ENCODE measurements around the gene FAM83B.

The FAM83B gene

GRCh38 chr6:54856129-54856528 lies 9.6 kb downstream of the FAM83B start:
- Histone ChIP-seq H3K79me2 (ENCODE audit: insufficient read depth, low read length) (no peaks in the 10 kb centered on the region), H3K9ac (ENCODE audit: low read length) (no peak overlapping the region), H4K20me1 (ENCODE audit: insufficient read depth, low read length) (no peaks in the 10 kb centered on the region), H3K4me1 (ENCODE audit: insufficient read depth, low read length, severe bottlenecking) (no peaks in the 10 kb centered on the region), H3K9me3 (ENCODE audit: low read length) (no peaks in the 10 kb centered on the region), H3K9me2 (ENCODE audit: low read depth, low read length) (no peaks in the 10 kb centered on the region), H3K36me3 (ENCODE audit: insufficient read depth, low read length) (no peaks in the 10 kb centered on the region), H3K27me3 (ENCODE audit: insufficient read depth, low read length) (no peaks in the 10 kb centered on the region), H3K4me2 (ENCODE audit: low read length) (no peak overlapping the region), H3K4me3 (ENCODE audit: low read depth, low read length, poor library complexity, severe bottlenecking) (no peak overlapping the region), H3F3A (ENCODE audit: insufficient read depth, low read length) (no peaks in the 10 kb centered on the region), H2AFZ (ENCODE audit: low read length) (no peak overlapping the region), H3K27ac (ENCODE audit: low read depth, low read length, poor library complexity, severe bottlenecking) (no peak overlapping the region)
- no peak for TF ChIP-seq EZH2 (IDR thresholded peaks at IDR 0.05; ENCODE audit: borderline replicate concordance, low read length)
- no peak for TF ChIP-seq CTCF (IDR thresholded peaks at IDR 0.05; ENCODE audit: low read length)

- Histone ChIP-seq H3K27me3 (ENCODE audit: insufficient read depth, low read length) (no peaks in the 10 kb centered on the region), H4K20me1 (ENCODE audit: insufficient read depth, low read length) (no peaks in the 10 kb centered on the region), H3K4me1 (ENCODE audit: insufficient read depth, low read length, severe bottlenecking) (no peaks in the 10 kb centered on the region), H3K9me3 (ENCODE audit: low read length) (no peaks in the 10 kb centered on the region), H3K27ac (ENCODE audit: low read depth, low read length, poor library complexity, severe bottlenecking) (no peak overlapping the region), H3K36me3 (ENCODE audit: insufficient read depth, low read length) (no peaks in the 10 kb centered on the region), H3K4me2 (ENCODE audit: low read length) (no peak overlapping the region), H3F3A (ENCODE audit: insufficient read depth, low read length) (no peaks in the 10 kb centered on the region), H2AFZ (ENCODE audit: low read length) (no peak overlapping the region), H3K79me2 (ENCODE audit: insufficient read depth, low read length) (no peaks in the 10 kb centered on the region), H3K4me3 (ENCODE audit: low read depth, low read length, poor library complexity, severe bottlenecking) (no peak overlapping the region), H3K9ac (ENCODE audit: low read length) (no peak overlapping the region), H3K9me2 (ENCODE audit: low read depth, low read length) (no peaks in the 10 kb centered on the region)
- TF ChIP-seq CTCF (IDR thresholded peaks at IDR 0.05; ENCODE audit: low read length): no peak
- no peak for TF ChIP-seq EZH2 (IDR thresholded peaks at IDR 0.05; ENCODE audit: borderline replicate concordance, low read length)
Observed at GRCh38 chr6:54860132-54860531, 13.6 kb downstream of the FAM83B start.

- Histone ChIP-seq H3K4me2 (ENCODE audit: low read length) (no peak overlapping the region), H3K36me3 (ENCODE audit: insufficient read depth, low read length) (no peaks in the 10 kb centered on the region), H2AFZ (ENCODE audit: low read length) (no peak overlapping the region), H3K4me1 (ENCODE audit: insufficient read depth, low read length, severe bottlenecking) (no peaks in the 10 kb centered on the region), H3K79me2 (ENCODE audit: insufficient read depth, low read length) (no peaks in the 10 kb centered on the region), H3F3A (ENCODE audit: insufficient read depth, low read length) (no peaks in the 10 kb centered on the region), H3K9ac (ENCODE audit: low read length) (no peak overlapping the region), H3K9me3 (ENCODE audit: low read length) (no peaks in the 10 kb centered on the region), H4K20me1 (ENCODE audit: insufficient read depth, low read length) (no peaks in the 10 kb centered on the region), H3K27ac (ENCODE audit: low read depth, low read length, poor library complexity, severe bottlenecking) (no peak overlapping the region), H3K27me3 (ENCODE audit: insufficient read depth, low read length) (no peaks in the 10 kb centered on the region), H3K4me3 (ENCODE audit: low read depth, low read length, poor library complexity, severe bottlenecking) (no peak overlapping the region), H3K9me2 (ENCODE audit: low read depth, low read length) (no peaks in the 10 kb centered on the region)
- no peak for TF ChIP-seq CTCF (IDR thresholded peaks at IDR 0.05; ENCODE audit: low read length)
- no peak for TF ChIP-seq EZH2 (IDR thresholded peaks at IDR 0.05; ENCODE audit: borderline replicate concordance, low read length)
Observed at GRCh38 chr6:54860739-54861138, 14.2 kb downstream of the FAM83B start.
